Measurements from ENCODE around the gene GPAT3.

DNA sequence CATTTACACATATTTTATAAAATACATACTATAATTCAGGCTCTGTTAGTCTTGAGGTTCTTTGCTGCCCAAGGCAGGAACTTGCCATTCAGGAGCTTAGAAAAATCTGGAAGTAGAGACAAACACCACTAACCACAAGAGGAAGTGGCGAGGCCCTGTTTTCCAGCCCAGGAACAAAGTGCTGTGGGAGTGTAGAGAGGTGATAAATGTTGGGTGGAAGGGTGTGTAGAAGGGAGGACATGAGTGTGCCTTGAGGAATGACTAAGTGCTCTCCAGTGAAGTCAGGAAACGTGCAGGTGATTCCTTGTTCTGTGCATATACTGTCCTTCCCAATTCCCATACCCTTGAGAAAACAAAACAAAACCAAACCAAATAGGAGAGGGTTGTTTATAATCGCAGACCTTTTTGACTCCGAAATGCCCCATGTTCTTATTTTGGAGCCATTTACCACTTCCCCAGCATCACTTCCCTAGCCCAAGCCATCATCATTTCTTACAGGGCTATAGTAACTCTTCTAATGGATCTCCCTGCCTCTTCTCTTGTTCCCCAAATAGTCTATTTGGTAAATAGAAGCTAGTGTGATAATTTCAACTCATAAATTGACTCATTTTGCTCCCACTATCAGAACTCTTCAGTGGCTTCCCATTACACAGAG, 83.2 kb downstream of the GPAT3 start:
- TF ChIP-seq, protein P1, sequence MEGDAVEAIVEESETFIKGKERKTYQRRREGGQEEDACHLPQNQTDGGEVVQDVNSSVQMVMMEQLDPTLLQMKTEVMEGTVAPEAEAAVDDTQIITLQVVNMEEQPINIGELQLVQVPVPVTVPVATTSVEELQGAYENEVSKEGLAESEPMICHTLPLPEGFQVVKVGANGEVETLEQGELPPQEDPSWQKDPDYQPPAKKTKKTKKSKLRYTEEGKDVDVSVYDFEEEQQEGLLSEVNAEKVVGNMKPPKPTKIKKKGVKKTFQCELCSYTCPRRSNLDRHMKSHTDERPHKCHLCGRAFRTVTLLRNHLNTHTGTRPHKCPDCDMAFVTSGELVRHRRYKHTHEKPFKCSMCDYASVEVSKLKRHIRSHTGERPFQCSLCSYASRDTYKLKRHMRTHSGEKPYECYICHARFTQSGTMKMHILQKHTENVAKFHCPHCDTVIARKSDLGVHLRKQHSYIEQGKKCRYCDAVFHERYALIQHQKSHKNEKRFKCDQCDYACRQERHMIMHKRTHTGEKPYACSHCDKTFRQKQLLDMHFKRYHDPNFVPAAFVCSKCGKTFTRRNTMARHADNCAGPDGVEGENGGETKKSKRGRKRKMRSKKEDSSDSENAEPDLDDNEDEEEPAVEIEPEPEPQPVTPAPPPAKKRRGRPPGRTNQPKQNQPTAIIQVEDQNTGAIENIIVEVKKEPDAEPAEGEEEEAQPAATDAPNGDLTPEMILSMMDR (IDR thresholded peaks at IDR 0.05), result no peak
- TF ChIP-seq POLR2AphosphoS5 (IDR thresholded peaks at IDR 0.05) (no peak), POLR2A (IDR thresholded peaks at IDR 0.05; ENCODE audit: low read depth) (no peak), EP300 (IDR thresholded peaks at IDR 0.05) (no peak)

Data from esophagus muscularis mucosa (tissue), 4 donors.